Natural killer cell (primary cell): Measurements from ENCODE around the gene PARVA. TPM values are rescaled to one million over a fixed set of nuclear protein-coding genes. Genes with fewer than 3 reads are reported as not detected.

Experiments used
- ATAC-seq, 3 donors: fragments of 150-1000 bp in 2 of 3; fragments of 200-7000 bp in 1 of 3; cut with Tn5 transposase; 1 replicate in 1 of 3; 2 replicates in 2 of 3; pipeline ENCODE4 v1.10.0; 2021; ENCODE audit warnings: mild to moderate bottlenecking in 2 of 3, moderate library complexity in 2 of 3
- DNase-seq, 2 donors: peaks; one replicate each; pipeline versions ENCODE4 v3.0.0 to v3.0.0-alpha.2; 2013 to 2021; ENCODE audit warnings: mixed read lengths in 1 of 2
- H3K27ac ChIP-seq: one replicate; pipeline ENCODE4 v1.5.1; 2013; ENCODE audit warnings: mild to moderate bottlenecking, low read length
- H3K27me3 ChIP-seq: one replicate; pipeline ENCODE4 v1.6.1; 2013; ENCODE audit warnings: low read length; ENCODE audit not compliant: control insufficient read depth, insufficient read depth
- H3K36me3 ChIP-seq: one replicate; pipeline ENCODE4 v1.6.1; 2013; ENCODE audit warnings: low read length; ENCODE audit not compliant: control insufficient read depth, insufficient read depth
- H3K4me1 ChIP-seq: one replicate; pipeline ENCODE4 v1.6.1; 2013; ENCODE audit warnings: low read length; ENCODE audit not compliant: control insufficient read depth, insufficient read depth
- H3K4me3 ChIP-seq: one replicate; pipeline ENCODE4 v1.5.1; 2013; ENCODE audit warnings: low read length
- H3K9me3 ChIP-seq: one replicate; pipeline ENCODE4 v1.6.1; 2013; ENCODE audit warnings: low read length; ENCODE audit not compliant: control insufficient read depth, insufficient read depth
- H3K27ac Mint-ChIP-seq, 2 donors: one replicate each; pipeline ENCODE4 v1.8.0; 2022; ENCODE audit warnings: mild to moderate bottlenecking in 2 of 2, mixed read lengths in 2 of 2, moderate library complexity in 1 of 2
- H3K27me3 Mint-ChIP-seq, 2 donors: one replicate each; pipeline ENCODE4 v1.8.0; 2022; ENCODE audit warnings: low read depth in 2 of 2, mixed read lengths in 2 of 2
- H3K36me3 Mint-ChIP-seq: one replicate; pipeline ENCODE4 v1.8.0; 2022; ENCODE audit warnings: mixed read lengths
- H3K4me1 Mint-ChIP-seq, 2 donors: one replicate each; pipeline ENCODE4 v1.8.0; 2022; ENCODE audit warnings: mixed read lengths in 2 of 2
- H3K4me3 Mint-ChIP-seq: one replicate; pipeline ENCODE4 v1.8.0; 2022; ENCODE audit warnings: mild to moderate bottlenecking, moderate library complexity, mixed read lengths
- H3K9me3 Mint-ChIP-seq, 2 donors: one replicate each; pipeline ENCODE4 v1.8.0; 2022; ENCODE audit warnings: mixed read lengths in 2 of 2
- CTCF ChIP-seq: fragments of 200-600 bp; IDR thresholded peaks from one replicate; pipeline ENCODE4 v1.8.0; 2022; ENCODE audit warnings: antibody characterized with exemption
- WGBS: methylation state at CpG from one replicate; pipeline ENCODE4 v1.1.7; 2013; ENCODE audit warnings: missing lambda C conversion rate; ENCODE audit not compliant: insufficient coverage; 5-methylcytosine and 5-hydroxymethylcytosine counted together
- intact Hi-C: fragments of 100-400 bp; cut with micrococcal nuclease; formaldehyde crosslinking; loops from one replicate; pipeline ENCODE4 v1.14.2; 2022
- total RNA-seq, 4 donors: library from RNA; stranded (reverse); fragments of 120-200 nt in 1 of 4; gene quantifications; one replicate each; pipeline versions ENCODE4 v1.2.3 to v1.2.4, GENCODE V29; 2013 to 2022

The PARVA gene
- total RNA-seq, 3 donors from 2014 or later (not counting 1 experiment from before 2014, with no cell fraction given) = 0.07 to 1.0 TPM; not detected in 1

GRCh38 chr11:12458042-12458441 is 80.7 kb downstream of the PARVA start:
- intact Hi-C loops = no loop called here
- H3K9me3 ChIP-seq = no peaks in the 10 kb centered on the region
- 93% methylated on average over 6 of the region's 6 CpGs for WGBS
- Mint-ChIP-seq H3K9me3 (no peaks in the 10 kb centered on the region), H3K4me1 (no peaks in the 10 kb centered on the region), H3K36me3 (no peaks in the 10 kb centered on the region), H3K4me3 (no peak overlapping the region), H3K27me3 (peaks cover 3 to 31% of the 10 kb centered on the region in 2 donors), H3K27ac (no peak overlapping the region)
- H3K36me3 ChIP-seq = no peaks in the 10 kb centered on the region
- no peak for DNase-seq
- no peak overlapping the region for H3K27ac ChIP-seq
- H3K27me3 ChIP-seq = no peaks in the 10 kb centered on the region
- no peaks in the 10 kb centered on the region for H3K4me1 ChIP-seq
- no peak for ATAC-seq
- no peak for TF ChIP-seq CTCF
- H3K4me3 ChIP-seq = no peak overlapping the region

- intact Hi-C loops = no loop called here
- no peaks in the 10 kb centered on the region for H3K4me1 ChIP-seq
- DNase-seq (no peak), ATAC-seq (no peak)
- no peaks in the 10 kb centered on the region for H3K9me3 ChIP-seq
- no peaks in the 10 kb centered on the region for H3K4me1 Mint-ChIP-seq
- 84% methylated on average over 3 of the region's 5 CpGs for WGBS
- no peaks in the 10 kb centered on the region for H3K27me3 ChIP-seq
- no peak overlapping the region for H3K4me3 Mint-ChIP-seq
- peaks cover 2 to 3% of the 10 kb centered on the region in 2 donors for H3K9me3 Mint-ChIP-seq
- H3K27ac ChIP-seq = no peak overlapping the region
- H3K4me3 ChIP-seq = no peak overlapping the region
- peaks cover 5 to 43% of the 10 kb centered on the region in 2 donors for H3K27me3 Mint-ChIP-seq
- no peak overlapping the region for H3K27ac Mint-ChIP-seq
- no peaks in the 10 kb centered on the region for H3K36me3 Mint-ChIP-seq
- TF ChIP-seq CTCF = no peak
- H3K36me3 ChIP-seq = no peaks in the 10 kb centered on the region
These were observed 82.0 kb downstream of the PARVA start for GRCh38 chr11:12459374-12459773.

- Histone ChIP-seq H3K27me3 (no peaks in the 10 kb centered on the region), H3K4me3 (no peak overlapping the region), H3K4me1 (no peaks in the 10 kb centered on the region), H3K27ac (no peak overlapping the region), H3K36me3 (no peaks in the 10 kb centered on the region), H3K9me3 (peaks cover 3% of the 10 kb centered on the region)
- H3K27me3 Mint-ChIP-seq = peaks cover 6 to 45% of the 10 kb centered on the region in 2 donors
- H3K36me3 Mint-ChIP-seq = no peaks in the 10 kb centered on the region
- no peak overlapping the region for H3K4me3 Mint-ChIP-seq
- WGBS = 83% methylated on average over 3 of the region's 3 CpGs
- no peak for TF ChIP-seq CTCF
- H3K9me3 Mint-ChIP-seq = peaks cover 2 to 4% of the 10 kb centered on the region in 2 donors
- DNase-seq (no peak), ATAC-seq (no peak)
- intact Hi-C loops = no loop called here
- no peaks in the 10 kb centered on the region for H3K4me1 Mint-ChIP-seq
- H3K27ac Mint-ChIP-seq = no peak overlapping the region
These were observed 82.6 kb downstream of the PARVA start for GRCh38 chr11:12459865-12460444.

GRCh38 chr11:12460466-12460865 is 83.1 kb downstream of the PARVA start:
- Mint-ChIP-seq H3K36me3 (no peaks in the 10 kb centered on the region), H3K4me3 (no peak overlapping the region), H3K27me3 (peaks cover 6 to 45% of the 10 kb centered on the region in 2 donors), H3K4me1 (no peaks in the 10 kb centered on the region), H3K27ac (no peak overlapping the region), H3K9me3 (peaks cover 2 to 4% of the 10 kb centered on the region in 2 donors)
- intact Hi-C loops = no loop called here
- no peak for TF ChIP-seq CTCF
- DNase-seq (no peak), ATAC-seq (no peak)
- Histone ChIP-seq H3K27me3 (no peaks in the 10 kb centered on the region), H3K27ac (no peak overlapping the region), H3K9me3 (peaks cover 4% of the 10 kb centered on the region), H3K4me3 (no peak overlapping the region), H3K36me3 (no peaks in the 10 kb centered on the region), H3K4me1 (no peaks in the 10 kb centered on the region)
- WGBS = 89% methylated on average over 4 of the region's 4 CpGs
